Colonic mucosa (tissue), 4 donors: ENCODE data around the gene TMC3. TPM values are rescaled to one million over a fixed set of nuclear protein-coding genes. Genes with fewer than 3 reads are reported as not detected.

Source experiments
- DNase-seq: peaks from one replicate; pipeline ENCODE4 v3.0.0-alpha.2; 2020
- H3K27ac ChIP-seq: fragments of 200-600 bp; one replicate; pipeline ENCODE4 v1.8.0; 2021
- H3K27me3 ChIP-seq: fragments of 200-600 bp; one replicate; pipeline ENCODE4 v1.8.0; 2021
- H3K36me3 ChIP-seq: fragments of 200-600 bp; one replicate; pipeline ENCODE4 v1.8.0; 2021
- H3K4me1 ChIP-seq: fragments of 200-600 bp; one replicate; pipeline ENCODE4 v1.8.0; 2021; ENCODE audit warnings: mild to moderate bottlenecking
- H3K4me3 ChIP-seq: fragments of 200-600 bp; one replicate; pipeline ENCODE4 v1.8.0; 2021
- H3K9ac ChIP-seq, 2 donors: one replicate each; pipeline ENCODE4 v1.7.0; 2013; ENCODE audit warnings: control low read depth in 2 of 2, low read depth in 2 of 2, low read length in 2 of 2
- H3K9me3 ChIP-seq: fragments of 200-600 bp; one replicate; pipeline ENCODE4 v1.8.0; 2021
- intact Hi-C: fragments of 100-400 bp; cut with DNase I; formaldehyde crosslinking; loops from one replicate; pipeline ENCODE4 v1.14.1; 2022
- total RNA-seq, 2 donors: library from RNA; stranded (reverse); fragmentation: NEBNext Ultra II Directional in 1 of 2; extraction: Animal tissue kit (Norgen Biotek cat#: 25700) in 1 of 2; gene quantifications; one replicate each; pipeline ENCODE4 v1.2.1, GENCODE V29; 2021
- TF ChIP-seq, protein P1 (sequence below): fragments of 200-600 bp; IDR thresholded peaks from one replicate; pipeline ENCODE4 v1.8.0; 2022; ENCODE audit warnings: antibody characterized with exemption, mild to moderate bottlenecking
- donor health status: healthy.
- donor health status: DM: no; HTN: no; CAD: no.
- donor health status: DM: no; HTN: no; CAD: no.

Gene TMC3
- total RNA-seq, 2 donors from 2014 or later = 0.08 TPM; not detected in 1

DNA sequence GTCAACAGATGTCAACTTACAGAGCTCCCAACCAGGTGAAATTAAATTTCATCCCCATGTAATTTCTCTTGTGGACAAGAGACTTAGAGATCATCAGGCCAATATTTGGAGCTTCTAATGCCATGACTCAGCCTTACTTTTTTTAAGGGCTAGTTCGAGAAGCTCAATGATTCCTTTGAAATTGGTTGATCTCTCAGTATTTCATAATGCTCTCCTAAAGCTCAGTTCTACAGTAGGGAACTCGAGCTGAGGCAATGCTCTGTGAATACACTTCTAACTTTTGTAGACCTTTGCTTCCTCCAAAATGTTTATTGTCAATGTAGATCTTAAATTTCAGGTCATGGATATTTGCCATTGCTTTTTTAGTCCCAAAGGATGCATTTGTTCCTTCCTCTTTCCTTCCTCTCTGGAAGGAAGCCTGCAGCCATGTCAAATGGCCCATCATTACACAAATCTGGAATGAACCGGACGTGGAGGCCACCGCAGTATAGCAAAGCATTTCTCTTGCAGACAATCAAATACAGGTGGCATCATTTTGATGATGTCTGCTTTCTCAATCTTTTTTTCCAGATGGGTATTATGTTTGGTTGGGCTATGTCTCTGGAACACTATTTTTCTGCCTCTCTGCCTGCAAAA, 78.4 kb downstream of the TMC3 start:
- Histone ChIP-seq H3K27ac (peak overlapping the region; percentile 71), H3K9ac (peak overlapping the region in 1 of 2 donors; percentile 65), H3K4me1 (no peaks in the 10 kb centered on the region), H3K9me3 (no peaks in the 10 kb centered on the region), H3K4me3 (no peak overlapping the region), H3K27me3 (no peaks in the 10 kb centered on the region), H3K36me3 (no peaks in the 10 kb centered on the region)
- DNase-seq = no peak
- TF ChIP-seq, protein P1, sequence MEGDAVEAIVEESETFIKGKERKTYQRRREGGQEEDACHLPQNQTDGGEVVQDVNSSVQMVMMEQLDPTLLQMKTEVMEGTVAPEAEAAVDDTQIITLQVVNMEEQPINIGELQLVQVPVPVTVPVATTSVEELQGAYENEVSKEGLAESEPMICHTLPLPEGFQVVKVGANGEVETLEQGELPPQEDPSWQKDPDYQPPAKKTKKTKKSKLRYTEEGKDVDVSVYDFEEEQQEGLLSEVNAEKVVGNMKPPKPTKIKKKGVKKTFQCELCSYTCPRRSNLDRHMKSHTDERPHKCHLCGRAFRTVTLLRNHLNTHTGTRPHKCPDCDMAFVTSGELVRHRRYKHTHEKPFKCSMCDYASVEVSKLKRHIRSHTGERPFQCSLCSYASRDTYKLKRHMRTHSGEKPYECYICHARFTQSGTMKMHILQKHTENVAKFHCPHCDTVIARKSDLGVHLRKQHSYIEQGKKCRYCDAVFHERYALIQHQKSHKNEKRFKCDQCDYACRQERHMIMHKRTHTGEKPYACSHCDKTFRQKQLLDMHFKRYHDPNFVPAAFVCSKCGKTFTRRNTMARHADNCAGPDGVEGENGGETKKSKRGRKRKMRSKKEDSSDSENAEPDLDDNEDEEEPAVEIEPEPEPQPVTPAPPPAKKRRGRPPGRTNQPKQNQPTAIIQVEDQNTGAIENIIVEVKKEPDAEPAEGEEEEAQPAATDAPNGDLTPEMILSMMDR = no peak
- intact Hi-C loops = no loop called here

- Histone ChIP-seq H3K27ac (peak overlapping the region; percentile 71), H3K9ac (peak overlapping the region in 1 of 2 donors; percentile 48), H3K27me3 (no peaks in the 10 kb centered on the region), H3K4me3 (no peak overlapping the region), H3K9me3 (no peaks in the 10 kb centered on the region), H3K36me3 (no peaks in the 10 kb centered on the region), H3K4me1 (no peaks in the 10 kb centered on the region)
- intact Hi-C loops = no loop called here
- DNase-seq = no peak
- TF ChIP-seq, protein P1 = no peak
Observed at GRCh38 chr15:81294516-81294880, 79.5 kb downstream of the TMC3 start.

GRCh38 chr15:81293728-81294515, 80.1 kb downstream of the TMC3 start:
- TF ChIP-seq, protein P1 = no peak
- peak overlapping the region in 1 of 2 donors; percentile 61 for H3K9ac ChIP-seq
- intact Hi-C loops = no loop called here
- no peaks in the 10 kb centered on the region for H3K36me3 ChIP-seq
- H3K9me3 ChIP-seq = no peaks in the 10 kb centered on the region
- DNase-seq = no peak
- H3K27ac ChIP-seq = peak overlapping the region; percentile 71
- H3K4me3 ChIP-seq = no peak overlapping the region
- no peaks in the 10 kb centered on the region for H3K27me3 ChIP-seq
- no peaks in the 10 kb centered on the region for H3K4me1 ChIP-seq

DNA sequence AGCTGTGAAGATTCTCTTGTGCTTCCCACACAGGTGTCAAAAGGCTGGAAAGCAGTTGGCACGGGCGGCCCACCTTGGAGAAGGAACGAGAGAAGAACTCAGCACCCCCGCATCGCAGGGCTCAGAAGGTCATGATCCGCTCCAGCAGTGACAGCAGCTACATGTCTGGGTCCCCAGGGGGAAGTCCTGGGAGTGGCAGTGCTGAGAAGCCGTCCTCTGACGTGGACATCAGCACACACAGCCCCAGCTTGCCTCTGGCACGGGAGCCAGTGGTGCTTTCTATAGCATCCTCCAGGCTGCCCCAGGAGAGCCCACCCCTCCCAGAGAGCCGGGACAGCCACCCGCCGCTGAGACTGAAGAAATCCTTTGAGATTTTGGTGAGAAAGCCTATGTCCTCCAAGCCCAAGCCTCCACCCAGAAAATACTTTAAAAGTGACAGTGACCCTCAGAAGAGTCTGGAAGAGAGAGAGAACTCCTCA, 81.5 kb downstream of the TMC3 start:
- DNase-seq = no peak
- no peaks in the 10 kb centered on the region for H3K4me1 ChIP-seq
- H3K9me3 ChIP-seq = no peaks in the 10 kb centered on the region
- peak overlapping the region in 1 of 2 donors; percentile 61 for H3K9ac ChIP-seq
- intact Hi-C loops = no loop called here
- TF ChIP-seq, protein P1 = no peak
- no peaks in the 10 kb centered on the region for H3K36me3 ChIP-seq
- H3K27ac ChIP-seq = peak overlapping the region; percentile 30
- no peaks in the 10 kb centered on the region for H3K27me3 ChIP-seq
- H3K4me3 ChIP-seq = no peak overlapping the region

- Histone ChIP-seq H3K4me3 (no peak overlapping the region), H3K36me3 (no peaks in the 10 kb centered on the region), H3K27ac (peak overlapping the region; percentile 30), H3K9ac (no peak overlapping the region), H3K27me3 (no peaks in the 10 kb centered on the region), H3K4me1 (no peaks in the 10 kb centered on the region), H3K9me3 (no peaks in the 10 kb centered on the region)
- TF ChIP-seq, protein P1 = no peak
- intact Hi-C loops = no loop called here
- no peak for DNase-seq
Observed at GRCh38 chr15:81291916-81292522, 82.0 kb downstream of the TMC3 start.
